Esophagus muscularis mucosa (tissue), 4 donors: ENCODE measurements around the gene FGF22. TPM values are rescaled to one million over a fixed set of nuclear protein-coding genes. Genes with fewer than 3 reads are reported as not detected.

Source experiments
- DNase-seq: peaks from one replicate; pipeline ENCODE4 v3.0.0-alpha.2; 2017; ENCODE audit errors: extremely low spot score
- H3K27ac ChIP-seq, 4 donors: fragments of 200-600 bp; sonication (generic); replicated peaks in 1 of 4; 1 replicate in 3 of 4; 2 replicates in 1 of 4; pipeline ENCODE4 v1.5.1; 2016 to 2019; ENCODE audit warnings: mild to moderate bottlenecking in 1 of 4
- H3K27me3 ChIP-seq, 4 donors: fragments of 200-600 bp; sonication (generic); one replicate each; pipeline versions ENCODE4 v1.5.1 to v1.6.0; 2016 to 2019
- H3K36me3 ChIP-seq, 4 donors: fragments of 200-600 bp; sonication (generic); one replicate each; pipeline ENCODE4 v1.5.1; 2016 to 2019
- H3K4me1 ChIP-seq, 4 donors: fragments of 200-600 bp; sonication (generic); one replicate each; pipeline ENCODE4 v1.5.1; 2016 to 2019
- H3K4me3 ChIP-seq, 4 donors: fragments of 200-600 bp; sonication (generic); 1 replicate in 2 of 4; 2 replicates in 2 of 4; pipeline ENCODE4 v1.5.1; 2016 to 2019; ENCODE audit warnings: mild to moderate bottlenecking in 4 of 4, moderate library complexity in 1 of 4
- H3K9me3 ChIP-seq, 4 donors: fragments of 200-600 bp; sonication (generic); 1 replicate in 3 of 4; 2 replicates in 1 of 4; pipeline ENCODE4 v1.5.1; 2016 to 2019
- CTCF ChIP-seq, 3 experiments: fragments of 200-600 bp in 2 of 3; fragments of 450-650 bp in 1 of 3; sonication (generic) in 2 of 3; IDR thresholded peaks; one replicate each; pipeline ENCODE4 v1.5.1; 2017 to 2019; ENCODE audit warnings: antibody characterized with exemption in 3 of 3, mild to moderate bottlenecking in 2 of 3, moderate library complexity in 1 of 3
- EP300 ChIP-seq: sonication (generic); formaldehyde crosslinking; IDR thresholded peaks from one replicate; pipeline ENCODE4 v1.6.1; 2017; ENCODE audit warnings: antibody characterized with exemption
- POLR2A ChIP-seq: fragments of 450-650 bp; IDR thresholded peaks from one replicate; pipeline ENCODE4 v1.6.1; 2017; ENCODE audit warnings: antibody characterized with exemption, moderate library complexity, mild to moderate bottlenecking, low read depth
- POLR2AphosphoS5 ChIP-seq, 2 donors: sonication (generic); formaldehyde crosslinking; IDR thresholded peaks; one replicate each; pipeline ENCODE4 v1.6.1; 2017; ENCODE audit warnings: antibody characterized with exemption in 2 of 2
- whole genome bisulfite sequencing: methylation state at CpG from one replicate; pipeline ENCODE4 v1.1.5; 2018; 5-methylcytosine and 5-hydroxymethylcytosine counted together
- intact Hi-C: fragments of 100-400 bp; cut with DNase I; formaldehyde crosslinking; loops from one replicate; pipeline ENCODE4 v1.15.1; 2023
- total RNA-seq, 4 donors: library from RNA; depleted of rRNA; stranded (reverse); fragments of >200 nt; gene quantifications; one replicate each; pipeline versions ENCODE4 v1.1.0 to v1.2.1, GENCODE V29; 2016

FGF22 gene
- total RNA-seq, 4 donors from 2014 or later, result 0.50 to 2.1 (median 1.4) TPM

- H3K4me3 ChIP-seq, result no peak overlapping the region
- no peak overlapping the region for H3K27ac ChIP-seq
- H3K36me3 ChIP-seq, result peaks cover 62 to 87% (median 83%) of the 10 kb centered on the region in 4 donors
- H3K9me3 ChIP-seq, result no peaks in the 10 kb centered on the region
- H3K27me3 ChIP-seq, result no peaks in the 10 kb centered on the region
- intact Hi-C loops, result no loop called here
- TF ChIP-seq EP300 (no peak), CTCF (IDR thresholded peaks at IDR 0.05) (no peak), POLR2A (no peak)
- peaks cover 0 to 30% (median 8%) of the 10 kb centered on the region in 4 donors for H3K4me1 ChIP-seq
- 92% methylated on average over 23 of the region's 58 CpGs for WGBS
- DNase-seq, result no peak
Observed at GRCh38 chr19:651114-651818, 11.6 kb downstream of the FGF22 start.

- DNase-seq, result no peak
- Histone ChIP-seq H3K27ac (no peak overlapping the region), H3K4me1 (peaks cover 5 to 37% (median 15%) of the 10 kb centered on the region in 4 donors), H3K27me3 (no peaks in the 10 kb centered on the region), H3K4me3 (no peak overlapping the region), H3K9me3 (no peaks in the 10 kb centered on the region), H3K36me3 (peaks cover 54 to 80% (median 76%) of the 10 kb centered on the region in 4 donors)
- intact Hi-C loops, result no loop called here
- TF ChIP-seq EP300, result no peak
- TF ChIP-seq CTCF (IDR thresholded peaks at IDR 0.05), result no peak
- TF ChIP-seq POLR2AphosphoS5 (IDR thresholded peaks at IDR 0.05), result no peak
- no peak for TF ChIP-seq POLR2A
- WGBS, result 88% methylated on average over 24 of the region's 24 CpGs
Observed at GRCh38 chr19:651991-652390, 12.3 kb downstream of the FGF22 start.

- peaks cover 12 to 44% (median 23%) of the 10 kb centered on the region in 4 donors for H3K4me1 ChIP-seq
- TF ChIP-seq POLR2AphosphoS5 (IDR thresholded peaks at IDR 0.05), result no peak
- 91% methylated on average over 41 of the region's 54 CpGs for WGBS
- H3K9me3 ChIP-seq, result no peaks in the 10 kb centered on the region
- DNase-seq, result no peak
- no peaks in the 10 kb centered on the region for H3K27me3 ChIP-seq
- intact Hi-C loops, result no loop called here
- no peak overlapping the region for H3K4me3 ChIP-seq
- H3K36me3 ChIP-seq, result peaks cover 47 to 78% (median 69%) of the 10 kb centered on the region in 4 donors
- no peak overlapping the region for H3K27ac ChIP-seq
Observed at GRCh38 chr19:652467-653389, 13.0 kb downstream of the FGF22 start.

GRCh38 chr19:653425-653824 is 13.7 kb downstream of the FGF22 start:
- peaks cover 19 to 51% (median 30%) of the 10 kb centered on the region in 4 donors for H3K4me1 ChIP-seq
- H3K4me3 ChIP-seq, result no peak overlapping the region
- H3K27ac ChIP-seq, result no peak overlapping the region
- no peaks in the 10 kb centered on the region for H3K27me3 ChIP-seq
- TF ChIP-seq POLR2AphosphoS5 (IDR thresholded peaks at IDR 0.05) (no peak), CTCF (IDR thresholded peaks at IDR 0.05) (no peak)
- H3K9me3 ChIP-seq, result no peaks in the 10 kb centered on the region
- intact Hi-C loops, result no loop called here
- DNase-seq, result no peak
- 87% methylated on average over 5 of the region's 17 CpGs for WGBS
- peaks cover 40 to 78% (median 65%) of the 10 kb centered on the region in 4 donors for H3K36me3 ChIP-seq

GRCh38 chr19:655691-656090 is 16.0 kb downstream of the FGF22 start:
- Histone ChIP-seq H3K36me3 (peaks cover 27 to 59% (median 47%) of the 10 kb centered on the region in 4 donors), H3K27me3 (no peaks in the 10 kb centered on the region), H3K4me3 (no peak overlapping the region), H3K4me1 (peaks cover 41 to 74% (median 52%) of the 10 kb centered on the region in 4 donors), H3K27ac (no peak overlapping the region), H3K9me3 (no peaks in the 10 kb centered on the region)
- 70% methylated on average over 15 of the region's 17 CpGs for WGBS
- DNase-seq, result no peak
- TF ChIP-seq CTCF (IDR thresholded peaks at IDR 0.05) (no peak), EP300 (no peak), POLR2A (no peak), POLR2AphosphoS5 (IDR thresholded peaks at IDR 0.05) (no peak)
- intact Hi-C loops, result no loop called here
